Esophagus muscularis mucosa (tissue), 4 donors: Measurements from ENCODE around the gene ASB16. TPM values are rescaled to one million over a fixed set of nuclear protein-coding genes. Genes with fewer than 3 reads are reported as not detected.
A peak's percentile ranks its signal among the peaks of the same experiment; 100 is the strongest.

Experiments used
- DNase-seq: peaks from one replicate; pipeline ENCODE4 v3.0.0-alpha.2; 2017; ENCODE audit errors: extremely low spot score
- H3K27ac ChIP-seq, 4 donors: fragments of 200-600 bp; sonication (generic); replicated peaks in 1 of 4; 1 replicate in 3 of 4; 2 replicates in 1 of 4; pipeline ENCODE4 v1.5.1; 2016 to 2019; ENCODE audit warnings: mild to moderate bottlenecking in 1 of 4
- H3K27me3 ChIP-seq, 4 donors: fragments of 200-600 bp; sonication (generic); one replicate each; pipeline versions ENCODE4 v1.5.1 to v1.6.0; 2016 to 2019
- H3K36me3 ChIP-seq, 4 donors: fragments of 200-600 bp; sonication (generic); one replicate each; pipeline ENCODE4 v1.5.1; 2016 to 2019
- H3K4me1 ChIP-seq, 4 donors: fragments of 200-600 bp; sonication (generic); one replicate each; pipeline ENCODE4 v1.5.1; 2016 to 2019
- H3K4me3 ChIP-seq, 4 donors: fragments of 200-600 bp; sonication (generic); 1 replicate in 2 of 4; 2 replicates in 2 of 4; pipeline ENCODE4 v1.5.1; 2016 to 2019; ENCODE audit warnings: mild to moderate bottlenecking in 4 of 4, moderate library complexity in 1 of 4
- H3K9me3 ChIP-seq, 4 donors: fragments of 200-600 bp; sonication (generic); 1 replicate in 3 of 4; 2 replicates in 1 of 4; pipeline ENCODE4 v1.5.1; 2016 to 2019
- EP300 ChIP-seq: sonication (generic); formaldehyde crosslinking; IDR thresholded peaks from one replicate; pipeline ENCODE4 v1.6.1; 2017; ENCODE audit warnings: antibody characterized with exemption
- POLR2A ChIP-seq: fragments of 450-650 bp; IDR thresholded peaks from one replicate; pipeline ENCODE4 v1.6.1; 2017; ENCODE audit warnings: antibody characterized with exemption, moderate library complexity, mild to moderate bottlenecking, low read depth
- POLR2AphosphoS5 ChIP-seq, 2 donors: sonication (generic); formaldehyde crosslinking; IDR thresholded peaks; one replicate each; pipeline ENCODE4 v1.6.1; 2017; ENCODE audit warnings: antibody characterized with exemption in 2 of 2
- WGBS: methylation state at CpG from one replicate; pipeline ENCODE4 v1.1.5; 2018; 5-methylcytosine and 5-hydroxymethylcytosine counted together
- intact Hi-C: fragments of 100-400 bp; cut with DNase I; formaldehyde crosslinking; loops from one replicate; pipeline ENCODE4 v1.15.1; 2023
- total RNA-seq, 4 donors: library from RNA; depleted of rRNA; stranded (reverse); fragments of >200 nt; gene quantifications; one replicate each; pipeline versions ENCODE4 v1.1.0 to v1.2.1, GENCODE V29; 2016
- TF ChIP-seq, protein P1 (sequence below), 3 experiments: fragments of 200-600 bp in 2 of 3; fragments of 450-650 bp in 1 of 3; sonication (generic) in 2 of 3; IDR thresholded peaks; one replicate each; pipeline ENCODE4 v1.5.1; 2017 to 2019; ENCODE audit warnings: antibody characterized with exemption in 3 of 3, mild to moderate bottlenecking in 2 of 3, moderate library complexity in 1 of 3

ASB16 gene
- total RNA-seq, 4 donors from 2014 or later: 3.3 to 10.8 (median 6.0) TPM

DNA sequence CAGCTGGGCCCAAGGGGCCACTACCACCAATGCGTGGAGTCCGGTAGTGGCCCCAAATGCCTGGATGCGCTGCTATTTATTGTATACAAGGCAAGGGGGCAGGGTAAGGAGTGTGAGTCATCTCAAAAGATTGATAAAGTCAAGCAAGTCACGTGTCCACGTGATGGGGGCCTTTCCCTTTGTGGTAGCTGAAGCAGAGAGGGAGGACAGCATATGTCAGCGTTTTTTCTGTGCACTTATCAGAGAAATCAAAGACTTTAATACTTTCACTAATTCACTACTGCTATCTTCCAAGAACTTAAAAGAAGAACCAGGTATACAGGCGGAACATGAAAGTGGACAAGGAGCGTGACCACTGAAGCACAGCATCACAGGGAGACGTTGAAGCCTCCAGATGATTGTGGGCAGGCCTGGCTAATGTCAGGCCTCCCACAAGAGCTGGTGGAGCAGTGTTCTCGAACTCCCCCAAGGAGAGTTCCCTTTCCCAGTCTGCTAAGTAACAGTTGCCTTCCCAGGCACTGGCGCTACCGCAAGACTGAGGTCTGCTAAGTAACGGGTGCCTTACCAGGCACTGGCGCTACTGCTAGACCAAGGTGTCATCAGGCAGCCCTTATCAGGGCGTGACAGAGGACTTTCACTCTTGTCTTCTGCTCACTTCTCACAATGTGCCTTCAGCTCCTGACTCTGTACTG lies 10.8 kb upstream of the ASB16 start:
- DNase-seq: no peak
- Histone ChIP-seq H3K9me3 (no peaks in the 10 kb centered on the region), H3K27ac (no peak overlapping the region), H3K4me1 (no peaks in the 10 kb centered on the region), H3K36me3 (peaks cover 0 to 9% (median 0%) of the 10 kb centered on the region in 4 donors), H3K4me3 (no peak overlapping the region), H3K27me3 (no peaks in the 10 kb centered on the region)
- TF ChIP-seq, protein P1, sequence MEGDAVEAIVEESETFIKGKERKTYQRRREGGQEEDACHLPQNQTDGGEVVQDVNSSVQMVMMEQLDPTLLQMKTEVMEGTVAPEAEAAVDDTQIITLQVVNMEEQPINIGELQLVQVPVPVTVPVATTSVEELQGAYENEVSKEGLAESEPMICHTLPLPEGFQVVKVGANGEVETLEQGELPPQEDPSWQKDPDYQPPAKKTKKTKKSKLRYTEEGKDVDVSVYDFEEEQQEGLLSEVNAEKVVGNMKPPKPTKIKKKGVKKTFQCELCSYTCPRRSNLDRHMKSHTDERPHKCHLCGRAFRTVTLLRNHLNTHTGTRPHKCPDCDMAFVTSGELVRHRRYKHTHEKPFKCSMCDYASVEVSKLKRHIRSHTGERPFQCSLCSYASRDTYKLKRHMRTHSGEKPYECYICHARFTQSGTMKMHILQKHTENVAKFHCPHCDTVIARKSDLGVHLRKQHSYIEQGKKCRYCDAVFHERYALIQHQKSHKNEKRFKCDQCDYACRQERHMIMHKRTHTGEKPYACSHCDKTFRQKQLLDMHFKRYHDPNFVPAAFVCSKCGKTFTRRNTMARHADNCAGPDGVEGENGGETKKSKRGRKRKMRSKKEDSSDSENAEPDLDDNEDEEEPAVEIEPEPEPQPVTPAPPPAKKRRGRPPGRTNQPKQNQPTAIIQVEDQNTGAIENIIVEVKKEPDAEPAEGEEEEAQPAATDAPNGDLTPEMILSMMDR (IDR thresholded peaks at IDR 0.05): no peak
- TF ChIP-seq POLR2AphosphoS5 (IDR thresholded peaks at IDR 0.05): no peak
- no peak for TF ChIP-seq POLR2A
- no peak for TF ChIP-seq EP300
- intact Hi-C loops: no loop called here
- WGBS: 90% methylated on average over 14 of the region's 15 CpGs

DNA sequence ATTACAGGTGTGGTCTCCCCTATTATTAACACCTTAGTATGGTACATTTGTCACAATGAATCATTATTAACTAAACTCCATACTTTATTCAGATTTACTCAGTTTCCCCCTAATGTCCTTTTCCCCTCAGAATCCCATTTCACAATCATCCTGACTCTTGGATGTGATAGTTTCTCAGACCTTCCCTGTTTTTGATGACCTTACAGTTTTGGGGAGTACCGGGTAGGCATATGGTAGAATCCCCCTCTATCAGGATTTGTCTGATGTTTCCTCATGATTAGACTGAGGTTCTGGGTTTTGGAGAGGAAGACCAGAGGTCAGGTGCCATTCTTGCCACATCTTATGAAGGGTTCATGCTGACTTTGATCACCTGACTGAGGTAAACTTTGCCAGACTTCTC lies 6.0 kb upstream of the ASB16 start:
- Histone ChIP-seq H3K9me3 (no peaks in the 10 kb centered on the region), H3K36me3 (no peaks in the 10 kb centered on the region), H3K27me3 (no peaks in the 10 kb centered on the region), H3K4me3 (no peak overlapping the region), H3K27ac (no peak overlapping the region), H3K4me1 (peaks cover 8 to 14% (median 13%) of the 10 kb centered on the region in 4 donors)
- intact Hi-C loops: no loop called here
- DNase-seq: no peak
- no peak for TF ChIP-seq POLR2A
- 85% methylated on average over 1 of the region's 1 CpG for WGBS

DNA sequence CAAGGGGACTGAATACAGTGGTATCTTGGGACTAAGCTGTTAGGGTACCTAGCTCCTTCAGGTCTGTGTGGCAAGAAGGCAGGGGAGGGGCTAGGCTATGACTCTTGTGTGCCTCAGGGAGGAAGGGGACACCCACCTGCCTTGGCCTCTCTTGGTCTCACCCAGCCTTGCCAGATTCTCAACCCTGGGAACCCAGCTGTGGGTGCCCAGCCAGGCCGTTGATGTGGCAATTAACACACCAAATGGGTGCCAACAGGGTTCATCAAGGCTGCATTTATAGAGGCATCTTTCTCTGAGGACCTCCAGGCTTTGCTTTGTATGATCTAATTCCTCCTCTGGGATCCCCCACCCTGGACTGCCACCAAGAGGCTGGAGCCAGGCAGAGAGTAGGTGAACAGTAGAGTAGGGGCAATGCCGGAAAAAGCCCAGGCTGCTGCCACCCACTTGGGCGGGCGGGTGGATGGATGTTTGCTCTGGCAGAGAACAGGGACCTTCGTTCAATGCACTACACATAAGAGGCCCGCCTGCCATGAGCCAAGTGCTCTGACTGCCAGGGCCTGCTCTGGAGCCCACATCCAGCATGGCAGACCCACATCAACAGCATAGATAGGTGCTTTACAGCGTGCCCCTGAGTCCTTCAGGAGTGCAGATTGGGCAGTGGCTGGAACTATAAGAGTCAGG lies 3.2 kb upstream of the ASB16 start:
- peaks cover 13 to 40% (median 39%) of the 10 kb centered on the region in 4 donors for H3K4me1 ChIP-seq
- no peaks in the 10 kb centered on the region for H3K27me3 ChIP-seq
- no peaks in the 10 kb centered on the region for H3K9me3 ChIP-seq
- no peak overlapping the region for H3K4me3 ChIP-seq
- H3K36me3 ChIP-seq: peaks cover 0 to 2% (median 0%) of the 10 kb centered on the region in 4 donors
- 82% methylated on average over 3 of the region's 7 CpGs for WGBS
- no peak overlapping the region for H3K27ac ChIP-seq
- intact Hi-C loops: no loop called here
- DNase-seq: no peak
- TF ChIP-seq POLR2A (no peak), EP300 (no peak), POLR2AphosphoS5 (IDR thresholded peaks at IDR 0.05) (no peak)
- TF ChIP-seq, protein P1 (IDR thresholded peaks at IDR 0.05): no peak

DNA sequence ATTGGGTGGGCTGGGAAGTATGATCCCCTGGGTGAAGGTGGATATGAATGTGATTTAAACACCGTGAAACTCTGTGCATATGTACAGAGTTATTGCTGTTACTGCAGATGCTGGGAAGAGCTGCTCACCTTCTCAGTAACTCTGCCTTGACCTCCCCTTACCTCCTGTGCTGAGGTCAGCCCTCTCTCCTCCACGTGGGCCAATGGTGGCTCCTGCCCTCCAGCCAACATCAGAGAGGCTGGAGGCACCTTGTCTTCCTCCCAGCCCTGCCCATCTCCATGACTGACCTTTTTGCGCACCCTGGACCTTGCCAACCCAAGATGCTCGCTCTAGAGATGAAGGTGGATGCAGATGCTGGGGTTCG lies 387 bp upstream of the ASB16 start:
- WGBS: 39% methylated on average over 4 of the region's 5 CpGs
- TF ChIP-seq POLR2A (no peak), POLR2AphosphoS5 (IDR thresholded peaks at IDR 0.05) (no peak), EP300 (no peak)
- TF ChIP-seq, protein P1 (IDR thresholded peaks at IDR 0.05): no peak
- DNase-seq: no peak
- peak overlapping the region; percentile 51 to 56 (median 54) for H3K4me3 ChIP-seq
- peaks cover 0 to 10% (median 7%) of the 10 kb centered on the region in 4 donors for H3K36me3 ChIP-seq
- H3K27ac ChIP-seq: peak overlapping the region; percentile 82 to 89 (median 86)
- intact Hi-C loops: no loop called here
- H3K27me3 ChIP-seq: no peaks in the 10 kb centered on the region
- peaks cover 13 to 40% (median 39%) of the 10 kb centered on the region in 4 donors for H3K4me1 ChIP-seq
- H3K9me3 ChIP-seq: no peaks in the 10 kb centered on the region

DNA sequence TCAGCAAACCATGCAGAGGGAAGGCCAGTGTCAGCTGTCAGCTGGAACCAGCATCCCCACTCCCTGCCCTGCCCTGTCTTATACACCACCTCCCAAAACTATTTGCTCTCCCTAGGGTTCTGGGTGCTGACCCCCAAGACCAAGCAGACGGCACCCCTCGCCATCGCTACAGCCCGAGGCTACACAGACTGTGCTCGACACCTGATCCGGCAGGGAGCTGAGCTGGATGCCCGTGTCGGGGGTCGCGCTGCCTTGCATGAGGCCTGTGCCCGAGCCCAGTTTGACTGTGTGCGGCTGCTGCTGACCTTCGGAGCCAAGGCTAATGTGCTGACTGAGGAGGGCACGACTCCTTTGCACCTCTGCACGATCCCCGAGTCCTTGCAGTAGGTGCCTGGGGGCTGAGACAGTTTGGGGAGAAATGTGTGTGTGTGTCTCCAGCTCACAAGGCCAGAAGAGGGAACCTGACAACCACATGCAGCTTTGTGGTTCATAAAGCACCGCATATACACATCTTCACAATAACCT lies 1.5 kb downstream of the ASB16 start:
- H3K27ac ChIP-seq: peak overlapping the region in 3 of 4 donors; percentile 11 to 89 (median 87)
- no peaks in the 10 kb centered on the region for H3K9me3 ChIP-seq
- TF ChIP-seq, protein P1 (IDR thresholded peaks at IDR 0.05): no peak
- no peak for TF ChIP-seq EP300
- TF ChIP-seq POLR2A: no peak
- no peak for TF ChIP-seq POLR2AphosphoS5 (IDR thresholded peaks at IDR 0.05)
- H3K4me3 ChIP-seq: no peak overlapping the region
- peaks cover 3 to 27% (median 17%) of the 10 kb centered on the region in 4 donors for H3K36me3 ChIP-seq
- H3K4me1 ChIP-seq: peaks cover 13 to 40% (median 39%) of the 10 kb centered on the region in 4 donors
- DNase-seq: no peak
- intact Hi-C loops: no loop called here
- WGBS: 82% methylated on average over 11 of the region's 17 CpGs
- H3K27me3 ChIP-seq: no peaks in the 10 kb centered on the region
